Caco-2 (cell line): ENCODE results near the gene CX3CR1. TPM values are rescaled to one million over a fixed set of nuclear protein-coding genes. Genes with fewer than 3 reads are reported as not detected.

Source experiments
- BruUV-seq: library from RNA; stranded (reverse); fragments of 400-500 nt; replicated peaks from 2 replicates; lab custom pipeline; 2021; lab: Mats Ljungman, UMichigan
- CTCF ChIA-PET: fragments of 300-600 bp; sonication (Branson Sonifier 250); formaldehyde crosslinking; loops from one replicate; lab custom pipeline; 2022; ENCODE audit warnings: antibody characterized with exemption; lab: Charles Lee
- POLR2A ChIA-PET: fragments of 300-600 bp; sonication (Branson Sonifier 250); formaldehyde crosslinking; loops from one replicate; lab custom pipeline; 2022; ENCODE audit warnings: antibody characterized with exemption; lab: Charles Lee
- DNase-seq, 2 experiments: peaks; one replicate each; pipeline versions ENCODE4 v3.0.0 to v3.0.0-alpha.2; 2020 to 2022
- H3K27me3 ChIP-seq: replicated peaks from 2 replicates; pipeline ENCODE4 v1.6.0; 2011; ENCODE audit warnings: low read length; ENCODE audit not compliant: control insufficient read depth, insufficient read depth
- H3K36me3 ChIP-seq: 2 replicates; pipeline ENCODE4 v1.5.1; 2011; ENCODE audit warnings: low read length; ENCODE audit not compliant: control insufficient read depth, insufficient read depth
- H3K4me1 ChIP-seq: fragments of 250-450 bp; sonication (Bioruptor Pico); 2 replicates; pipeline ENCODE4 v1.5.1; 2020; ENCODE audit warnings: mild to moderate bottlenecking
- H3K4me3 ChIP-seq: 2 replicates; pipeline ENCODE4 v1.5.1; 2011; ENCODE audit warnings: low read depth, mild to moderate bottlenecking, control low read depth, low read length
- H3K9me3 ChIP-seq: fragments of 250-450 bp; sonication (Bioruptor Pico); 2 replicates; pipeline ENCODE4 v1.5.1; 2020; ENCODE audit warnings: mild to moderate bottlenecking, moderate library complexity
- H3K27ac Mint-ChIP-seq: one replicate; pipeline ENCODE4 v1.8.0; 2022; ENCODE audit warnings: mixed read lengths; ENCODE audit not compliant: unreplicated experiment
- H3K27me3 Mint-ChIP-seq: one replicate; pipeline ENCODE4 v1.8.0; 2022; ENCODE audit warnings: mixed read lengths; ENCODE audit not compliant: insufficient read depth, unreplicated experiment
- H3K36me3 Mint-ChIP-seq: one replicate; pipeline ENCODE4 v1.8.0; 2022; ENCODE audit warnings: mild to moderate bottlenecking, mixed read lengths; ENCODE audit not compliant: insufficient read depth, unreplicated experiment
- H3K4me1 Mint-ChIP-seq: one replicate; pipeline ENCODE4 v1.8.0; 2022; ENCODE audit warnings: low read depth, mixed read lengths; ENCODE audit not compliant: unreplicated experiment
- H3K4me3 Mint-ChIP-seq: one replicate; pipeline ENCODE4 v1.8.0; 2022; ENCODE audit warnings: mild to moderate bottlenecking, moderate library complexity, mixed read lengths; ENCODE audit not compliant: unreplicated experiment
- H3K9me3 Mint-ChIP-seq: one replicate; pipeline ENCODE4 v1.8.0; 2022; ENCODE audit warnings: mixed read lengths; ENCODE audit not compliant: unreplicated experiment
- CTCF ChIP-seq, 2 experiments: fragments of 200-600 bp in 1 of 2; IDR thresholded peaks; 1 replicate in 1 of 2; 2 replicates in 1 of 2; pipeline versions ENCODE4 v1.5.1 to v1.8.0; 2011 to 2022; ENCODE audit warnings: antibody characterized with exemption in 1 of 2, control low read depth in 1 of 2, inconsistent platforms in 1 of 2, low read depth in 1 of 2, low read length in 1 of 2, mild to moderate bottlenecking in 1 of 2, moderate library complexity in 1 of 2; ENCODE audit not compliant: insufficient read depth in 1 of 2, severe bottlenecking in 1 of 2, unreplicated experiment in 1 of 2
- intact Hi-C: fragments of 100-400 bp; cut with micrococcal nuclease; formaldehyde crosslinking; loops from one replicate; pipeline ENCODE4 v1.10.0; 2022; ENCODE audit not compliant: unreplicated experiment
- total RNA-seq: library from RNA; stranded (reverse); gene quantifications from 2 replicates; pipeline ENCODE4 v1.2.3, GENCODE V29; 2022

Gene CX3CR1
- total RNA-seq, 1 experiment from 2014 or later, result 0.61 TPM

DNA sequence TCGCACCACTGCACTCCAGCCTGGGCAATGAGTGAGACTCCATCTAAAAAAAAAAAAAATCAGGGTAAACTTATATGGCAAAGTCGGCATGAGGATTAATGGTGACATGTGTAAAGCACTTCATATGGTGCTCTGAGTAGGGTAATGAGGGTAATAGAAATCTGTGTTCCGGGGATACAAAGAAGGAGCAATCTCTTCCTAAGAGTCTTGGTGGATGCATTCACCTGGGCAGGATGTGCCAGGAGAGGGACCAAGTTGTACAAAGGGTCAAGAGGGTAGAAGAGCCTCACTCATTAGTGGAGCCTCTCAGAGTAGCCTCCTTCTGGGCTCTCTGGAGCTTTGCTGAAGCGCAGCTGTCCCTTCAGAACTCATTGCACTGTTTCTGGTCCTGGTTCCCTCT is 9.3 kb upstream of the CX3CR1 start:
- Mint-ChIP-seq H3K4me1 (peaks cover 26% of the 10 kb centered on the region), H3K27me3 (no peaks in the 10 kb centered on the region), H3K9me3 (no peaks in the 10 kb centered on the region), H3K36me3 (no peaks in the 10 kb centered on the region), H3K4me3 (no peak overlapping the region), H3K27ac (no peak overlapping the region)
- Histone ChIP-seq H3K9me3 (no peaks in the 10 kb centered on the region), H3K36me3 (no peaks in the 10 kb centered on the region), H3K4me1 (peaks cover 17% of the 10 kb centered on the region), H3K27me3 (no peaks in the 10 kb centered on the region), H3K4me3 (no peak overlapping the region)
- no peak for TF ChIP-seq CTCF (IDR thresholded peaks at IDR 0.05; ENCODE audit: insufficient read depth in 1 of 2, low read depth in 1 of 2, low read length in 1 of 2, severe bottlenecking in 1 of 2, unreplicated experiment in 1 of 2)
- CTCF ChIA-PET, result interaction anchor here (0.6 to 3.2 kb wide), 31 partner anchors 8 to 290 kb away, joined by 3 to 132 read pairs (median 5); partner anchors contain the start of genes CX3CR1, GORASP1, TTC21A and XIRP1
- BruUV-seq, result no TSS peak
- DNase-seq, result no peak
- POLR2A ChIA-PET, result no interaction called here
- intact Hi-C loops, result loop anchor here (2.0 kb wide), 1 partner anchor 28 kb away; no protein-coding TSS in a partner anchor

GRCh38 chr3:39288300-39288808 is 8.5 kb upstream of the CX3CR1 start:
- CTCF ChIA-PET, result interaction anchor here (0.6 to 3.2 kb wide), 37 partner anchors 8 to 289 kb away, joined by 3 to 132 read pairs (median 5); partner anchors contain the start of genes CX3CR1, GORASP1, TTC21A and XIRP1
- peak; percentile 91 to 95 for TF ChIP-seq CTCF (IDR thresholded peaks at IDR 0.05; ENCODE audit: insufficient read depth in 1 of 2, low read depth in 1 of 2, low read length in 1 of 2, severe bottlenecking in 1 of 2, unreplicated experiment in 1 of 2)
- no peak overlapping the region for H3K4me3 ChIP-seq
- H3K27me3 ChIP-seq, result no peaks in the 10 kb centered on the region
- no peaks in the 10 kb centered on the region for H3K9me3 ChIP-seq
- Mint-ChIP-seq H3K4me1 (peaks cover 26% of the 10 kb centered on the region), H3K9me3 (no peaks in the 10 kb centered on the region), H3K27ac (no peak overlapping the region), H3K27me3 (no peaks in the 10 kb centered on the region), H3K4me3 (no peak overlapping the region), H3K36me3 (no peaks in the 10 kb centered on the region)
- intact Hi-C loops, result loop anchor here (1.0 to 2.0 kb wide), 7 partner anchors 28 to 288 kb away; no protein-coding TSS in a partner anchor
- H3K36me3 ChIP-seq, result no peaks in the 10 kb centered on the region
- no TSS peak for BruUV-seq
- peaks cover 17% of the 10 kb centered on the region for H3K4me1 ChIP-seq
- DNase-seq, result peak; percentile 91
- POLR2A ChIA-PET, result no interaction called here

DNA sequence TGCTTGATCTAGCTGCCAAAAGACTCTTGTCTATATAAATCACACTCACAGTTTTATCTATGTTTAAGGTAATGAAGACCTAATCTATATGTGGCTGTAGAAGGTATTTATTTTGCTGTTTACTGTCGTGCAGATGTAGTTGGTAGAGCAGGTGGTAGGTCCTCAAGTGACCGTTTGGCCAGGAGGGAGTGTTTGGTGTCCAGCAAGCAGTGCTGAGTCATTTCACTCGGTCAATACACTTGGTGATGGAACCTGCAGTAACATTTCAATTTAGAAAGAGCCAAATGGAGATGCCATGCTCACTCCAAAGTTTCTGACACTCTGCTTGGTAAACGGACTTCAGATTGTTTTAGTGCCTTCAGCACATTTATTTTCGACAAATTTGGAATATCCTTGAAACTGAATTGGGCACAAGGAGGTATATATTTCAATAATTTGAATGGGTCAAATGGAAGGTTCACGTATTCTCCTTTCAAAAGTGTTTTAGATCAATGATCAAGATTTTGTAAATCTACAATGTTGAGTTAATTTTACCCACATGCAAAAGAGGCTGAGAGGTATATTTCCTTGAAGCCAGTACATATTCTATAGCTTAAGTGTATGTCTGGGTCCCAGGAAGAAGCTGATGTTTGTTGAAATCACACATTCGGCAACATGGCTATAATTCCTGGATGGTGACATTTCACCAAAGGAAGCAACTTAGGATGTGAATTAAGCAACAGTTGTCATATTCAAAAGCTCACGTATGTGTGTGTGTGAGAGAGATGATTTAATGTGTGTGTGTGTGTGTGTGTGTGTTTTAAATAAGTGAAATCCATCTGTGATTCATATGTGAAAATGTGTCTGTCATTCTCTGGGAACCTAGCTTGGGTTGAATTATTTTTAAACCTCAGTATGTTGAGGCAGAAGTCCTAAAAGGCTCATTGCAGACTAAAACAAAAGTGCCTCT is 7.7 kb upstream of the CX3CR1 start:
- Mint-ChIP-seq H3K4me3 (no peak overlapping the region), H3K9me3 (no peaks in the 10 kb centered on the region), H3K27ac (no peak overlapping the region), H3K36me3 (no peaks in the 10 kb centered on the region), H3K4me1 (peaks cover 26% of the 10 kb centered on the region), H3K27me3 (no peaks in the 10 kb centered on the region)
- no peak for DNase-seq
- intact Hi-C loops, result loop anchor here (1.0 to 2.0 kb wide), 7 partner anchors 29 to 287 kb away; no protein-coding TSS in a partner anchor
- Histone ChIP-seq H3K27me3 (no peaks in the 10 kb centered on the region), H3K4me1 (peaks cover 17% of the 10 kb centered on the region), H3K9me3 (no peaks in the 10 kb centered on the region), H3K36me3 (no peaks in the 10 kb centered on the region), H3K4me3 (no peak overlapping the region)
- ChIA-PET POLR2A (no interaction called here), CTCF (interaction anchor here (0.6 to 3.2 kb wide), 36 partner anchors 8 to 288 kb away, joined by 3 to 132 read pairs (median 5); partner anchors contain the start of genes CX3CR1, GORASP1, TTC21A and XIRP1)
- no TSS peak for BruUV-seq
- TF ChIP-seq CTCF (IDR thresholded peaks at IDR 0.05; ENCODE audit: insufficient read depth in 1 of 2, low read depth in 1 of 2, low read length in 1 of 2, severe bottlenecking in 1 of 2, unreplicated experiment in 1 of 2), result no peak
